ENCODE measurements around the gene PTPN1.

DNA sequence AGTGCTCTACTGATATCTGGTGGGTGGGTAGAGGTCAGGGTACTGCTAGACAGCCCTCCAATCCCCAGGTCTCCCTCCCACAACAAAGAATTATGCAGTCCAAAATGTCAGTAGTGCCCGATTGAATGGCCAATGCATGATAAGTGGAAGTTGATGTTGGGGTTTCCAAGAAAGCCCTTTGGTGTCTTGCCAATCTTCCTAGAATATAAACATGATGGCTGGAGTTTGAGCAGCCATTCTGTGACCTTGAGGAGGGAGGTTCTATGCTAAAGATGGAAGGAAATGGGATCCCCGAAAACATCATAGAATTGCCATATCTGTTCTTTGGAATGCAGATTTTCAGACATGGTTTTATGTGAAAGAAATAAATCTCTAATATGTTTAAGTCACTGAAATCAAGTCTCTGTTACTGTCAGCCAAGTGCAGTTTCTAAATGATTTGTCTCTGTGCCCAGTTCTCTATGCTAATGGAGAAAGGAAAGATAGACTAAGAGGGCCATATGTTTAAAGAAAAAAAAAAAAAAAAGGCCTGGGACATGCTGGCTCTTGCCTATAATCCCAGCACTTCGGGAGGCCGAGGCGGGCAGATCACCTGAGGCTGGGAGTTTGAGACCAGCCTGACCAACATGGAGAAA is 32.8 kb upstream of the PTPN1 start:
- TF ChIP-seq, protein P1, sequence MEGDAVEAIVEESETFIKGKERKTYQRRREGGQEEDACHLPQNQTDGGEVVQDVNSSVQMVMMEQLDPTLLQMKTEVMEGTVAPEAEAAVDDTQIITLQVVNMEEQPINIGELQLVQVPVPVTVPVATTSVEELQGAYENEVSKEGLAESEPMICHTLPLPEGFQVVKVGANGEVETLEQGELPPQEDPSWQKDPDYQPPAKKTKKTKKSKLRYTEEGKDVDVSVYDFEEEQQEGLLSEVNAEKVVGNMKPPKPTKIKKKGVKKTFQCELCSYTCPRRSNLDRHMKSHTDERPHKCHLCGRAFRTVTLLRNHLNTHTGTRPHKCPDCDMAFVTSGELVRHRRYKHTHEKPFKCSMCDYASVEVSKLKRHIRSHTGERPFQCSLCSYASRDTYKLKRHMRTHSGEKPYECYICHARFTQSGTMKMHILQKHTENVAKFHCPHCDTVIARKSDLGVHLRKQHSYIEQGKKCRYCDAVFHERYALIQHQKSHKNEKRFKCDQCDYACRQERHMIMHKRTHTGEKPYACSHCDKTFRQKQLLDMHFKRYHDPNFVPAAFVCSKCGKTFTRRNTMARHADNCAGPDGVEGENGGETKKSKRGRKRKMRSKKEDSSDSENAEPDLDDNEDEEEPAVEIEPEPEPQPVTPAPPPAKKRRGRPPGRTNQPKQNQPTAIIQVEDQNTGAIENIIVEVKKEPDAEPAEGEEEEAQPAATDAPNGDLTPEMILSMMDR (IDR thresholded peaks at IDR 0.05): no peak
- no peak for TF ChIP-seq POLR2A (IDR thresholded peaks at IDR 0.05)

Measured in Peyer's patch (tissue), 4 donors.